VCaP (cell line): ENCODE data around the gene CDH4.
A peak's percentile ranks its signal among the peaks of the same experiment; 100 is the strongest.

ENCODE experiments used
- H3K27ac ChIP-seq: fragments of 450-650 bp; 2 replicates; pipeline ENCODE4 v1.5.1; 2017
- TF ChIP-seq, protein P1 (sequence below): fragments of 450-650 bp; conservative IDR thresholded peaks from 2 replicates; pipeline ENCODE4 v1.5.1; 2017; ENCODE audit warnings: mild to moderate bottlenecking, moderate library complexity

The CDH4 gene

DNA sequence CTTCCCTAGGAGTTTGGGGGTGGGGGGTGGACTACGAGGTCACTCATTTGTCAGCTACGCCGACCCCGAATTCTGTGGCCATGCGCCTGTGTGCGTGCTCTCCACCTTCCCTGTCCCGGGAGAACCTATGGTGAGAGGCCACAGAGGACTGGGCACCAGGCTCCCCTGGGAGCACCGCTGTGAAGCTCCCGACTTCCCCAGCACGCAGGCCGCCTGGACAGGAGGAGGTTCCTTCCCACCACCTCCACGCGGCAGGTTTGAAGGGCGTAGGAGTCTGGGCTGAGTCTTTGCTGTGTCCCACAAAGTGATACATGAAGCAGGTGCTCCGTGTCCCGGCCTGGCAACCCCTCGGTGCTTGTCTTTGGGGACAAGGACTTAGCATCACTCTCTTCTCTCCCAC is 107.2 kb downstream of the CDH4 start:
- TF ChIP-seq, protein P1, sequence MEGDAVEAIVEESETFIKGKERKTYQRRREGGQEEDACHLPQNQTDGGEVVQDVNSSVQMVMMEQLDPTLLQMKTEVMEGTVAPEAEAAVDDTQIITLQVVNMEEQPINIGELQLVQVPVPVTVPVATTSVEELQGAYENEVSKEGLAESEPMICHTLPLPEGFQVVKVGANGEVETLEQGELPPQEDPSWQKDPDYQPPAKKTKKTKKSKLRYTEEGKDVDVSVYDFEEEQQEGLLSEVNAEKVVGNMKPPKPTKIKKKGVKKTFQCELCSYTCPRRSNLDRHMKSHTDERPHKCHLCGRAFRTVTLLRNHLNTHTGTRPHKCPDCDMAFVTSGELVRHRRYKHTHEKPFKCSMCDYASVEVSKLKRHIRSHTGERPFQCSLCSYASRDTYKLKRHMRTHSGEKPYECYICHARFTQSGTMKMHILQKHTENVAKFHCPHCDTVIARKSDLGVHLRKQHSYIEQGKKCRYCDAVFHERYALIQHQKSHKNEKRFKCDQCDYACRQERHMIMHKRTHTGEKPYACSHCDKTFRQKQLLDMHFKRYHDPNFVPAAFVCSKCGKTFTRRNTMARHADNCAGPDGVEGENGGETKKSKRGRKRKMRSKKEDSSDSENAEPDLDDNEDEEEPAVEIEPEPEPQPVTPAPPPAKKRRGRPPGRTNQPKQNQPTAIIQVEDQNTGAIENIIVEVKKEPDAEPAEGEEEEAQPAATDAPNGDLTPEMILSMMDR: no peak
- no peak overlapping the region for H3K27ac ChIP-seq

DNA sequence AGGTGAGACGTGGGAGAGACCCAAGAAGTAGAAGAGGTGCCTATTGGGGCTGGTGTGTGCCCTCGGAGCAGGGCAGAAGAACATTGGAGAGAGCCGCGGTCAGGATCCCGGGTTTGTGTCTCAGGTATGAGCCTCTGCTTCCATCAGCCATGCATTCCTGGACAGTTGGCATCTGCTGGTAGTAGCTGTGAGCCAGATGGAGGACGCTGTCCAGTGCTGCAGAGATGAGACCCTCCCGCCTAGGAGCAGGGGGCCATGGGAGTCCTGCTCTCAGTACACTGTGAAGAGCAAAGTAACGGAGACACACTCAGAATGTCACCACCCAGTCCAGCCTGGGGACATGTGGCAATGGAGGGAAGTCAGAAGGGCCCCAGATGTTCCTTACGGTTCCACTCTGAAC is 108.2 kb downstream of the CDH4 start:
- H3K27ac ChIP-seq: no peak overlapping the region; the same call in 1 of the 2 replicates
- TF ChIP-seq, protein P1: no peak

- no peak overlapping the region for H3K27ac ChIP-seq
- TF ChIP-seq, protein P1: no peak
These were observed 108.9 kb downstream of the CDH4 start for GRCh38 chr20:61360940-61361339.

DNA sequence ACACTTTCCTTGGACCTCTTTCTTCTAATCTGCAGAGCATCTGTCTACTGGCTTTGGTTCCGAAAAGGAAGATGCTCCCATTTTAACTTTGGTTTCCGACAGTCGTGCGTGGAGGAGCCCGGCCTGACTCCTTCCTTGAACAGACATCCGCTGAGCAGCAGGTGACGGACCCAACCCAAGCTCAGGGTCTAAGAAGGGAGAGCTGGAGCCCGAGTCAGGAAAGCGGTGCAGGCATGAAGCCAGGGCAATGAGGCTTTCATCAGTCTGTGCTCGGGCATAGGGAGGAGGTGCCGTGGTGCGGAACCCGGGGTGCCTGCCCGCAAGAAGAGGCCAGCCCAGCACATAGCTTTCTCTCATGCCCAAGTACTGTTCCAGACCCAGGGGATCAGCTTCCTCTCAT is 109.4 kb downstream of the CDH4 start:
- TF ChIP-seq, protein P1: no peak
- no peak overlapping the region for H3K27ac ChIP-seq

GRCh38 chr20:61364147-61364546 is 112.1 kb downstream of the CDH4 start:
- TF ChIP-seq, protein P1: no peak
- H3K27ac ChIP-seq: no peak overlapping the region

- no peak overlapping the region for H3K27ac ChIP-seq
- TF ChIP-seq, protein P1: no peak
These were observed 114.9 kb downstream of the CDH4 start for GRCh38 chr20:61366914-61367313.

- TF ChIP-seq, protein P1: no peak
- peak overlapping the region; percentile 62 for H3K27ac ChIP-seq
These were observed 117.9 kb downstream of the CDH4 start for GRCh38 chr20:61369731-61370520.
